GM19025 (cell line): ENCODE data around the gene TNNT3.
"Not testable (repeated sequence)": the region's sequence is repeated elsewhere in the genome, so short reads cannot be mapped to it uniquely, and the experiment has no call there.

Source experiments
- ATAC-seq: cut with Tn5 transposase; IDR thresholded peaks from one replicate; pipeline ENCODE4 v1.9.1; 2021; ENCODE audit warnings: mild to moderate bottlenecking, low read depth, moderate library complexity; ENCODE audit not compliant: unreplicated experiment

Gene TNNT3

GRCh38 chr11:1919391-1920127, at the start of gene TNNT3:
TNNT3 (plus strand) TSS chr11:1919703; CDS start chr11:1922875, 3,172 bp downstream.
- no peak for ATAC-seq

GRCh38 chr11:1870326-1870696, 49.2 kb upstream of the TNNT3 start:
- no peak for ATAC-seq

GRCh38 chr11:1870721-1871466, 48.6 kb upstream of the TNNT3 start:
- no peak for ATAC-seq

GRCh38 chr11:1871531-1871930, 48.0 kb upstream of the TNNT3 start:
- no peak for ATAC-seq

- ATAC-seq: no peak
Measured at GRCh38 chr11:1872267-1872985, 47.1 kb upstream of the TNNT3 start.

GRCh38 chr11:1873048-1873812, 46.3 kb upstream of the TNNT3 start:
- no peak for ATAC-seq

GRCh38 chr11:1873813-1874150, 45.7 kb upstream of the TNNT3 start:
- ATAC-seq: not testable (repeated sequence)

GRCh38 chr11:1874441-1875092, 44.9 kb upstream of the TNNT3 start:
- ATAC-seq: not testable (repeated sequence)

GRCh38 chr11:1875093-1875850, 44.2 kb upstream of the TNNT3 start:
- no peak for ATAC-seq

GRCh38 chr11:1875851-1876301, 43.6 kb upstream of the TNNT3 start:
- not testable (repeated sequence) for ATAC-seq

GRCh38 chr11:1876361-1877063, 43.0 kb upstream of the TNNT3 start:
- ATAC-seq: no peak

GRCh38 chr11:1877211-1878136, 42.0 kb upstream of the TNNT3 start:
- ATAC-seq: no peak

GRCh38 chr11:1878137-1879031, 41.1 kb upstream of the TNNT3 start:
- no peak for ATAC-seq

GRCh38 chr11:1879342-1879940, 40.1 kb upstream of the TNNT3 start:
- ATAC-seq: no peak

GRCh38 chr11:1879941-1880720, 39.4 kb upstream of the TNNT3 start:
- no peak for ATAC-seq
